NCI-H226 (cell line): ENCODE results near the gene RABGGTA.

ENCODE experiments used
- DNase-seq: peaks from one replicate; pipeline ENCODE4 v3.0.0-alpha.2; 2015

Gene RABGGTA

DNA sequence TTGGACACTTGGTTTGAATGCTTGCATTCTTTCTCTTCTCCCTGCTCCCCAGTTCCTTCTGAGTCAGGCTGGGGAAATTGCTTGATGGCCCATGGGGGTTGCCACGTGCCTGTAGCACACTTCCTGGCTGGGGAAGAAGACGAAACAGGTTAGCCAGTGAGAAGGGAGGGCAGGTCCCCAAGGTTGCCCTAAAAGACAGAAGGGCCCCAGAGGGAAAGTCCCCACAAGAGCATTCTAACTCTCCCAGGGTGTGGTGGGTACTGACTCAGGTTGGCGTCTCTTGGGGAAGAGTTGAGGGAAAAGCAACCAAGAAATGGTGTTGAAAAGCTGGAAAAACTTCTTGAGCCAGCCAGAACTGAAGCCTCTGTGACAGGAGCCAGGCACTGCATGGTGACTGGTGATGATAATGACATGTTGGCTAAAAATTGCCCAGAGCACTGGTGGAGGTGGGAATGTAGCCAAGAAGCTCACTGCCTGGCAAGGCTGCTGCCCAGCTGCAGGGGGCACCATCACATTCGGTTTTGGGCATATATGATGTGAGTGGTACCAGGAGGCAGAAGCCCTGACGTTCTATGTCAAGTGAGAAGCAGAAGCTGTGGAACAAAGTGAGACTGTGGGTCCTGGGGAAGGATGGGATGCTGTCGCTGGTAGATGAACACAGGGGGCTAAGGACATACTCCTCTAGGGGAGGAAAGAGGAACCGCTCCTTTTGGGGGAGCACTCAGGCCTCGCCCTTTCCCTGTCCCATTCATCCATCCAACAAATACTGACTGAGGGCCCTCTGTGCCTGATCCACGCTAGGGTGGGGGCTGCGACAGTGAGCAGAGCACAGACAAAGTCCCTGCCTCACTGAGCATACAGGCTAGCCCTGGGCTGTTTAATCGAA lies 8.1 kb upstream of the RABGGTA start:
- DNase-seq = peak; percentile 30

DNA sequence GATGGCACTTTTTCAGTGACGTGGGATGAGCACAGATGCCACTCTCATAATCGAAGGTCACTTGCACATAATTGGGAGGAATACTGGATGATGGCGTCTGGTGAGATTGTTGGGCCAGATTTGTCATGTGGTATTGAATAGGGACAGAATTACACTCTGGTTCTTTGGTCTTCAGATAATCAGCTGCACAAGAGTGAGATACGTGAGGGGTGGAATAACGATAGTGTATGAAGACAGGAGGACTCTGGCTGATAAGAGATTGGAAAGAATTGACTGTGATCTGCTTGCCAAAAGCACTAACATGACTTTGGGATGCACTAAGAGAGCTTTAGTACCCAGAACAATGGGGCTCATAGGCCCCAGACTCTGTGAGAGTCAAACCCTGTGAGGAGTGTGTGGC lies 7.0 kb upstream of the RABGGTA start:
- no peak for DNase-seq

DNA sequence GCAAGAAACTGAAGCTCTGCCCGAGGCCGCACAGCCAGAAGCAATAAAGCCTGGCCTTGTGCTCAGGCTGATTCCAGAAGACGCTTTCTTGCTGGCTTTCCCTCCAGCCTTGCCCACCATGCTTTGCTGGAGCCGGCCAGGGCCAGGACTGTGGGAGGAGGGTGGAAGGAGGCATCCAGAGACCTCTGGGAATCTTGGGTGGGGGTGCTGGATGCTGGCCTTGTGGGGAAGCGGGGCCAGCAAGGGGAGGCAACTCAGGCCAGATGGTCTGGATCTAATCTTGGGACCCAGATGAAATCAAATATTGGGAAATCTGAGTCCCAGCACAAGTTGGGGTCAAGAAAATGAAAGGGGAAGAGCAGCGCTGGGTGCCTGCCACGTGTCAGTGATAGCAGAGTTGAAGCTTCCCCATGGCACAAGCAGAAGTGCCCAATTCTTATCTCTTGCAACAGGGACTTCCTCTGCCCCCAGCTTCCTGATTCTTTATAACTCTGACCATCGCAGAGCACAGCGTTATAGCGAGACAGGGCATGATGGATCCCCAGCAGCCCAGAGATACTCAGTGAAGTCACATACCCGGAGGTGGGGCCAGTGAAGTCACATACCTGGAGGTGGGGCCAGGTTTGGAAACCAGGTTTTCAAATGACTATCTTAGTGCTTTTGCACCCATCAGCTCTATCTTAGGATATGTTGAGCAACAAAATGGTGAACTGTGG lies 6.4 kb upstream of the RABGGTA start:
- no peak for DNase-seq

DNA sequence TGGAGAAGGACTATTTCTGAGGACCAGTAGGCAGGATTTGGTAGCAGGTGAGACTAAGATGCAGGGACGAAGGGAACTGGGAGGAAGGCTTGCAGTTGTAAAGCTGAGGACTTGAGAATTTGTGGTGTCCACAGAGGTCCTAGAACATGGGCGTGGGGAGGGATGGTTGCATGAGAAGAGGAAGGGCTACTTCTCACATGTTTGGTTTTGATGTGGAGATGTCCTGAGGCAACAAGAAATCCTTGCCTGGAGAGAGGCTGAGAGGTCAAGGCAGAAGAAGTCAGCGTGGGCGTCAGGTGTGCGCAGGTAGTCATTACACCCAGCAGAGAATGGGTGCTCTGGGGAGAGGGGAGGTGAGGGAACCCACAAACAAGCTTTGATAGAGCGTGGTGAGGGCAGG lies 5.7 kb upstream of the RABGGTA start:
- DNase-seq = no peak

DNA sequence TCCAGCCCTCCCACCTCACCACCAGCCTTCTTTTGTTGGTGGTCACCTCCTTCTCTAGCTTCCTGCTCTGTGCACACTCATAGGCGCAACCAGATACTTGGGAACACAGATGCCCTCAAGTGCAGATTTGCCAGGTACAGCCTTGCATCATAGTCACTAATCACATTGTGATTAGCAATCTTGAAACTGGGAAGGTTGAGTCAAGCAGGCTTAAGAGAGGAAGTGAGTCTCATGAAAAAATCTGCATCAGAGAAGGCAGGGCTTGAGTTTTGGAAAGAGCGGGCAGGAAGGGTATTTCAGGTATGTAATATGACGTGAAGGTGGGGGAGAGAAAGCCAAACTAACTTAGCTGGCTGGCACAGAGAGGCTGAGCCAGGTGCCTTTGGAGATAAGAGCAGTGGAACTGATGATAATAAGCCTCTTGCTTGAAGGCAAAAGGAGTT lies 2.7 kb upstream of the RABGGTA start:
- peak; percentile 98 for DNase-seq

DNA sequence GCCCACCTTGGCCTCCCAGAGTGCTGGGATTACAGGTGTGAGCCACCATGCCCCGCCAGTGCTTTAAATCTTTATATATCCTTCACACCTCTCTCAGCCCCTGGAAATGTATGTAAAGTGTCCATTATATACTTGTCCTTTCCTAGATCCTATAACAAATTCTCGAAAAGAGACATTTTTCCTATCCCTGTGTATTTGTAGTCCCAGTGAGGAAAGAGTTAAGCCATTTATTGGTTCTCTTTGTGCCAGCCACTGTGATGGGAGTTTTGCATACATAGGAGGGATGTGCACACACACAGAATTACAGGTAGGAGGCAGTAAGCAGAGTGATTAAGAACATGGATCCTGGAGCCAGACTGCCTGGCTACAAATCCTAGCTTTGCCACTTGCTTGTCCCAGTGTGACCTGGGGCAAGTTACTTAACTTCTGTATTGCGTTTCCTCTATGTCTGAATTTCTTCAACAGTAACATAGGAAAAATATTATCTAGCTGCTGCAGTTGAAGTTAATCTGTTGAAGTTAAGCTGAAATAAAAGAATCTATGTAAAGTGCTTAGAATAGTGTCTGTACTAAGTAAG lies 2.1 kb upstream of the RABGGTA start:
- DNase-seq = no peak

DNA sequence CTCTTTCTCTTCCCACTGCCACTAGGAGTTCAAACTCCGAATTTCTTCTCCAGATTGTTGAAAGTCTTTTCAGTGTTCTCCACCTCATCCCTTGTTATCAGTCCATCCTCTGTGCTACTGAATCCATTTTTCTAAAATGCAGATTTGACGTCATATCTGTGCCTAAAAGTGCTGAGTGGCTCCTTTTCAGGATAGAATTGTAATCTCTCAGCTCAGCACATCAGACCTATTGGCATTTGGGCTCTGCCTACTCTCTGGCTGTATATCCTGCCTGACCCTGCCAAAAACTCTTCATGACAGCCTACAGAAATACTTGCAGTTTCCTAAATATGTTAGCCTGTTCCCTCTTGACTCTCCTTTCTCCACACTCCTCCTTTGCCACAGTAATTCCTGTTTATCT lies 1.1 kb upstream of the RABGGTA start:
- DNase-seq = no peak

DNA sequence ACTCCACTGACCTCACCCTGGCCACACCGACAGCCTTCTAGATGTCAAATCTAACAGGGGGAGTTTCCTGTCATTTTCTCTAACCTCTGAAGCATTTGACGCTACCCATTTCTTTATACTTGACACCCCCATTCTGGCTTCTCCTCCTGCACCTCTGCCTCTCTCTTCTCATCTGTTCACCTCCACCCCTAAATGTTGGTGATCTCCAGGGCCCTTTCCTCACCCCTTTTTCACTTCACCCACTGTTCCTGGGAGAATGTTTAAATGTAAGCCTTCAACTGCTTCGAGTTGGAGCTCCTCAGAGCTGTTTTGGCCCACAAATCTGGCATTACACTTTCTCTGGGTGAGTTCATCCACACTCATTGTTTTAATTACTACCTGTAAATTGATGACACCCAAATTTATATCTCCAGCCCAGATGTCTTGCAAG lies 452 bp upstream of the RABGGTA start:
- DNase-seq = no peak

DNA sequence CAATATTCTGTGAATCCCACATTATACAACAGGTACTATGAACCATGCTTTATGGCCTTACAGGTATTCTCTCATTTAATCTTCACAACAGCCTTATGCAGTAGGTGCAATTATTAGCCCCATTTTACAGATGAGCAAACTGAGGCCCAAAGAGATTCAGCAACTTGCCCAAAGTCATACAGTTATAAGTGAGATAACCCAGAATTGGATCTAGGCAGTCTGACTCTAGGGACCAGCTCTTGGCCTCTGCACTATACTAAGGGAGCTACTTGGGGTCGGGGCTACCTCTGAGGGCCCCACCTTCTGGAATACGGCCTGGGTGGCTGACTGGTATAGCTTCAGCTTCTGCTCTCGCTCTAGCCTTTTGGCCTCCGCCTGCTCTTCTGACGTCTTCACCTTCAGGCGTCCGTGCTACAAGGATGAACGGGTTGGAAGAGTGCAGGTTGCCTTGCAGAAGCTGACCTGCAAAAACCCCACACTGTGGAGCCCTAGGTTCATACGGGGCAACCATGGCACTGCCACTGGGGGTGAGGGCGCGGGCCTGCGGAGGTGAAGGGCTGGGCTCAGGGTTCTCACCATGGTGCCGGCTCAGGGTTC lies 762 bp downstream of the RABGGTA start:
- no peak for DNase-seq

DNA sequence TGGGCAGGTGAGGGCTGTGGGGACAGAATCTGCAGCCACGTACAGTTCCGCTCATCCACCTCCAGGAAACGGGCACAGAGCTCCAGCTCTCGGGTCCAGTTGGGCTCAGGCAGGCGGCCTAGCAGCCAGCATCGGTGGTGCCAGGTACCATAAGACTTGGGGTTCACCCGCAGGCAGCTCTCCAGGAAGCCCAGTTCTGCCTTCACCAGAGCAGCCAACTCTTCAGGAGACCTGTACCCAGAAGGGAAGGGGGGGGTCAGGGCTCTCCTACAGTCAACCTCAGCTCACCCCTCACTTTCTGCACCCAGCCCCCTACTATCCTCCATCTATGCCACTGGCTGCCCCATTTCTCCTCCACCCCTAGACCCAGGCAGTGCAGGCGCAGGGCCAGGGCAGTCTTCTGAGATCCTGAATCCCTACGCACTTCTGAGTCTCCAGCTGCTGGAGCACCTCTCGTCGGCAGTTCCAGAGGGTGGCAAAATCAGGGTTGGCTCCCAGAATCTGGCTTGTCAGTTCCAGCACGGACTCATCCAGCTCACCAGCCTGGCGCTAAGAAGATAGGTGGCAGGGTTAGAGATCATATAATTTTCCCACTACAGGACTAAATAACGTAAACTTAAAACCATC lies 1.4 kb downstream of the RABGGTA start:
- no peak for DNase-seq

DNA sequence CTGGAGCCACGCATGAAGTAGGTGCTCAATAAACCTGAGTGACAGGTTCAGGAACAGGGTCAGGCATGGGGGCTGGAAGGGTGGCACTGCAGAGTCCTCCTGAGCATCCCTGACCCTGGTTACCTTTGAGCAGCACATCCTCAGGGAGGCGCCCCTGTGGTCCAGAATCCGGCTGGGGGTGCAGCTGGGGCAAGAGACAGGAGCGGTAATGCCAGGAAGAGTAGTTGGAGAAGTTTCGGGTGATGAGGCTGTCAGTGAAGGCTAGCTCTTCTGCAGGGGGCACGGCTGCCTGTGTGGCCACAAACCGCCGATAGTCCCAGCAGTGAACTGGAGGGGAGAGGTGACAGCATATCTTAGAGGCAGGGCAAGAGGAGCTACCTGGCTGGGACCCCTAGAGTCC lies 2.0 kb downstream of the RABGGTA start:
- no peak for DNase-seq

DNA sequence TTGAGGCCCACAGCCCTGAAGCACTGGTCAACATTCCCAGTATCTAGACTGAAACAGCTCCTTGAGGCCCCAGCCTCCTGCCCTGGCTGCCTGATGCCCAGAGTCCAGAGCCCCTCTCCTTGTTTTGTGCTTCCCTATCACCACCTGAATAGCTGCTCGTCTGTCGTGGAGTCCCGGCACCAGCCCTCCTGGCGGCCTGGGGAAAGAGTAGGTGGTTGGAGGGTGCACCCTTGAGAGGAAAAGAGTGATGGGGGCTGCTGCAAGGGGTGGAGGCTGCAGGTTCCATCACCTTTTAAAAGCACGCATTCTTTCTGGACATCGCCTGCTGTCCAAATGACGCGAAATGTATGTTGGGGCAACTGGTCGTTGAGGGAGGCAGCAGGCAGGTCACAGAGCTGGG lies 3.2 kb downstream of the RABGGTA start:
- DNase-seq = no peak

DNA sequence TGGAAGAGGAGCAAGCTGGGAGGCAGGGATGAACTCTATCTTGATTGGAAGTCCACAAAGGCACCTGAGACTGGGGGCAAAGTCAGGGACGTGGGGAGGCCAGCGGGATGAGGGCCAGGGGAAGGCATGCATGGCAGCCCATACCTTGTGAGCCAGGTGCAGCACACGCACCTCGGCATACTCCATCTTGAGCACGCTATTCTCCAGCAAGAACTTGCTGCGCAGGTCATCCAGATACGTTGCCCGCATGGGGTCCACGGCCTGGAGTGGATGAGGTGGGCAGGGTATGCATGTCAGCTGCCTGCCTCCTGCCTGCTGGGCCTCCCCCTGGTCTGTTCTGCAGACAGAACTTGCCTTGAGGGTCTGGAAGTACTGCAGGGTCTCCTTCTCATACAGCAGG lies 3.9 kb downstream of the RABGGTA start:
- DNase-seq = no peak

DNA sequence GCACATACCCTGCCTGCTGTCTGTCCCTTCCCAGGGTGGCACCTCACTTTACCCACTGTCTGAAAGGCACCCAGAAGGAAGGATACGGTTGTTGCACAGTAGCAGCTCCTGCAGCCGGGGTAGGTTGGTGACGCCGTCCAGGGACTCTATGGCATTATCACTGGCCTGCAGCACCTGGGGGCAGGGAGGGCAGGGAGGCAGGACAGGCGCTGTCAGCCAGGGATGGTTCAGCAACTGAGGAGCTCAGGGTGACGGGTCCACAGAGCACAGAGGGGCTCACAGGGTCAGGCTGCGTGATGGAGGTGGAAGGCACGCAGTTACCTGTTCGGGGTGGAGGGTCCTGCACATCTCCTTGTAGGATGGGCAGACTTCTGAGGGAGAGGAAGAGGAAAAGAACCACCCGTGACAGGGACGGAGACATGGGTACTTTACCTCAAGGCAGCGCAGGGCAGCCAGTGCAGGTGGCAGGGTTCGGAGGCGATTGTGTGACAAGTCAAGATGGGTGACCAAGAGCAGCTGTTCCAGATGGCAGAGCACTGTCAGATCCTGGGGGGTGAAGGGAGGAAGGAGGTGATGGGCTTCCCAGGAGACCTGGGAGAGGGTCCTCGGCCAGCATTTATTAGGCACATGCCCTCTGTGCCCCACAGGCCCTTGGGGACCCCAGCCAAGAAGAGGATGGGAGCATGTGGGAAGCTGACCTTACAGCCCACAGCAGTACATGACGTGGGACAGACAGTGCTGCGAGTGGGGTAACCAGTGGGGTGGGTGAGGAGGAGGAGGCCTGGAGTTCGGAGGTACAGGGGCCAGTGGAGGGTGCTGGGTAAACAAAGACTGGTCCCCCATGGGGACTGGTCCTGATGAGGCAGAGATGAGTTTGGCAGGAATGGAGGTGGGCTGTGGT lies 4.8 kb downstream of the RABGGTA start:
- no peak for DNase-seq

DNA sequence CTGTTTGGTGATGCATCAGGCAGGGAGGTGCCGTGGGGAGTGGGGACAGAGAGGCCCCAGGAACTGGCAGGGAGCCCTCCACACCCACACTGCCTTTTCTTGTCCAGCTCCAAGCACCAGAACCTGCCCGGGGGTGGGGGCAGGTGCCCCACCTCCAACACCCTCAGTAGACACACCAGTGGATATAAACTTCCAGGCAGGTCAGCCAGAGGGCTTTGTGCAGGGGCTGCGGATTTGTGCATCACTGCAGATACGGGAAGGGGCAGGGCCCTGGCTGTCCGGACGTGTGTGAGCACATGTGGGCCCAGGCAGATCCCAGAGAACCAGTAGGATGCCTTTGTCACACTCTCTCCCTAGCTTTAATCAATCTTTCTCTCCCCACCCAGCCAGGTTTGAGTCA lies 7.1 kb downstream of the RABGGTA start:
- peak; percentile 31 for DNase-seq

DNA sequence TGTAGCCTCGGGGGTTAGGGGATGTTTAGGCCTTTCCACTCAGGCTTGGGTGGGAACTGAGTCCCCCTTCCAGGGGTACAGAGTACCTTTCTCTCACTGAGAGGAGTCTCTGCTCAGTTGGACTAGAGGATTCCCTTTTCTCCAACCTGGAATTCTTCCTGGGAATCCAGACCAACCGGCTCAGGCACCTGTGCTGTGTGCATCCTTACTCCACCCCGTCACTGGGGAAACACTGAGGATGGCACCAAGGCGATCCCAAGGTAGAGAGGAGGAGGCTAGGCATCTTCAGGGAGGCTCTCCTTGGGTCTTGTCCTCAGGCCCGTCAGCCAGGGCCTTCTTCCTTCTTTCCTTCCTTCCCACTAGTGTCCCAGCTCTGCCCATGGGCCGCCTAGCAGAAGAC lies 7.5 kb downstream of the RABGGTA start:
- no peak for DNase-seq

DNA sequence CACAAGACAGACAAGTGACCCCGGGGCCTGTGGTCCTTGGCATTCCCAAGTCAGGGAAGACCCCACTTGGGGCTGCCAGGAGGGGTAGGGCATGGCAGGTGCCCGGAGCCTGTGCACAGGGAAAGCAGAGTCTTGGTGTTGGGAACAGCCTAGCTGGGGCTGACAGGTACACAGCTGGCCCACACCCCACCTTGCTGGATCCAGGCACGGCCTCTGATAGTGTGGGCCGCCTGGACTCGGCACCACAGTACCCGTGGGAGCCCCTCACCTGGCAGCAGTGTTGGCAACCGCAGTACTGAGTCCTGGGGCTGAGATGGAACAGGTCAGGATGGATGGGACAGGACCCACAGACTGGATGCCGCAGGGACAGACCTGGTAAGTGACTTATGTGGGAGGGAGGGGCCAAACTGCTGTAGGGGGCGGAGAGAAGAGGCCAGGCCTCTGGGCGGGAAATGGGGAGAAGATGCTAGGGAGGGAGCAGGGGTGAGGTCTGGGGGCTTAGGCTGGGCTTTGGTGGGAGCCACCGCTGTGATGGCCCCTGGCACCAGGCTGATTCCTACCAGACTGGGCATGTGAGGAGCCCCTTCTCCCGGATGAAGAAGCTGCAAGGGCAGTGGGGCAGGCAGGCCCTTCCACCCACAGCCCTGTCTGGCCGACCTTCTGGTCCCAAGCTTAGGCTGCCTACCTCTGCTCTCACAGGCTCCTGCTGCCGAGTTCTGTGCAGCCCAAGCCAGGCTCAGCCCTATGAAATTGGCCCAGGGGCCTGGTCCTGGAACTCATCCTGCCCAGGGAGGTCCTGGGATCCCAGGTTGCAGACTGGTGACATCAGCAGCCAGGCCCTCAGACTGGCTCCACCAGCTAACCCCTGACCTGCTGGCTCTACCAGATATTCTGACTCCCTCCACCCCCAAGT lies 8.3 kb downstream of the RABGGTA start, which contains the start of gene TGM1:
TGM1 (minus strand) TSS at position 357 of the 913 bp plus-strand sequence. CDS start 825 bp downstream, outside the sequence.
- no peak for DNase-seq

DNA sequence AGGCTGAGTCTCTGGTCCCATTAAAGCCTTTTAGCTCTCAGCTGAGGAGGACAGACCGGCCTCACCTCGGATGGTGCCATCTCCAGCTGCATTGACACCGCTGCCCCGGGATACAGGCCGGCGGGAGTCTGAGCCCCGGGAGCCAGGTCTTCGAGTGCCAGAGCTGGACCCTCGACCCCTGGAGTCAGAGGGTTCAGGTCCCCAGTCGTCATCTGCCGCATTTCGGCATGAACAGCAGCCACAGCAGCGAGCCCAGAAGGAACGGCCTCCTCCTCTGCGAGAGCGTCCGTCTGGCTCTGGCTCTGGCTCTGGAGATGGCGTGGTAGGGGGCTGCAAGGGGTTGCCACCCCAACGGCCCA lies 9.4 kb downstream of the RABGGTA start:
- no peak for DNase-seq

DNA sequence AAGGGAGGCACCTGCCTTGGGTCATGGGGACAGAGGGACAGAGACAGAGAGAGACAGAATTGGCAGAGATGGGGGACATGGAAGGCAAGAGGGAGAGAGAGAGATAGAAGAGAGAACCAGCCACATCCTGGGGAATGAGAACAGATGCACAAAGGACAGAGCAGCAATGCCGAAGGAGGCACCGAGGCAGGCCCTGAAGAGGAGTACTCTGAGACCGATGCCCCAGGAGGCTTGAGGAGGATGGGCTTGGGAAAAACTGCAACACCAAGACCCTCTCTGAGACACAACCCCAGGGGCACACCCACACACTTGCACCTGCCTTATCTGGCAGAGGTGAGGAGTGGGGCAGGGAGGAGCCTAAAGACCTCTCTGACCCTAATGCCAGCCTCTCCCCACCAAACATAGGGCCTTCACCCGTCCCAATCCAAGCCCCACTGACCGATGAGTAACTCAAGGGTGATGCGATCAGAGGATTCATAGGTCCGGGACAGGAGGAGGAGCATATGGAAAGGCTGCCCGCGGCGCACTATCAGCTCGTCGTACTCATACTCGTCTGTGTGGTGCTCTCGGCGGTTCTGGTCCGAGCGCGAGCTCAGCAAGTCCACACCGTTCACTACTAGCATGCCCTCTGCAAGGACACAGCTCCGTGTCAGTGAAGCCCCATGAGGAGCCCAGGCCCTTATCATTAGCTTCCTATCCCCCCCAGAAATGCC lies 10.0 kb downstream of the RABGGTA start:
- DNase-seq = no peak

DNA sequence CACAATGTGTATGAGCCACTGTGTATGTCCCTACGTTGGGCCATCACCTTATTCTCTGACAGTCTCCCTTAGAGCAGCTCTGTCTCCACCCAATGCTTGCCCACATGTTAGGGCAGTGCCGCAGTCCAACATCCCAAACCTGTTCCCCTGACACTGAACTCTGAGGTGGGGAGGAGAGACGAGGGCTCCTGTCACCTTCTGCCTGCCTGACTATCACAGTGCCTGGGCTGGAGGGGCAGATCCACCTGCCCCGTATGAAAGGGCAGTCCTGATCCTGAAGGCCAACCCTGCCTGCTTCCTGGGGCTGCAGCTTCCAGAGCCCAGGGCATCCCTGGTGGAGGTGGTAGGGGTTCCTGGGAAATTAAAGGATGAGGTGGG lies 10.6 kb downstream of the RABGGTA start:
- no peak for DNase-seq
